A375 (cell line): ENCODE measurements around the gene RPL36AL. TPM values are rescaled to one million over a fixed set of nuclear protein-coding genes. Genes with fewer than 3 reads are reported as not detected.

Source experiments
- small RNA-seq: library from RNA; depleted of rRNA; stranded (forward); fragments of <200 nt; gene quantifications from one replicate; pipeline ENCODE3, GENCODE V24; 2014
- total RNA-seq: library from RNA; depleted of rRNA; stranded (reverse); fragments of >200 nt; shearing (Covaris generic); gene quantifications from 2 replicates; pipeline ENCODE4 v1.2.3, GENCODE V29; 2014; rRNA removed

RPL36AL gene
- total RNA-seq, result 290 and 329 TPM in 2 replicates

GRCh38 chr14:49620182-49621113 is at the start of gene RPL36AL, which contains the start of gene MGAT2:
RPL36AL (minus strand) TSS chr14:49620626; CDS start chr14:49619104, 1,522 bp downstream.
MGAT2 (plus strand) TSS chr14:49620799; CDS start chr14:49621269, 470 bp downstream.

GRCh38 chr14:49634547-49635334 is 14.3 kb upstream of the RPL36AL start, which contains the start of gene DNAAF2:
DNAAF2 (minus strand) TSS chr14:49635244; CDS start chr14:49635149, 95 bp downstream.

GRCh38 chr14:49598485-49599300 is 21.7 kb downstream of the RPL36AL start, which contains the start of gene LRR1:
LRR1 (plus strand) TSS chr14:49598940; CDS start chr14:49599021, 81 bp downstream.

GRCh38 chr14:49585803-49586672 is 34.4 kb downstream of the RPL36AL start, which contains the start of gene RPS29:
RPS29 (minus strand) TSS chr14:49586380; CDS start chr14:49586346, 34 bp downstream.

Small RNA genes lying within 50 kb of the gene (small RNA-seq; reads per million reads assigned to genes)
- gene AL139099.3 (not detected), gene AL139099.4 (not detected), gene RF00019 (not detected)

Other genes starting within 250 kb of the RPL36AL start
- 1,204 and 1,314 TPM in 2 replicates for gene RPS29, start 34.2 kb downstream of the RPL36AL start, total RNA-seq
- gene LRR1, start 21.7 kb downstream of the RPL36AL start, total RNA-seq, result 23.2 and 25.0 TPM in 2 replicates
- 26.9 and 27.3 TPM in 2 replicates for gene MGAT2, start 173 bp upstream of the RPL36AL start, total RNA-seq
- 12.9 and 17.6 TPM in 2 replicates for gene DNAAF2, start 14.6 kb upstream of the RPL36AL start, total RNA-seq
- gene POLE2, start 67.6 kb upstream of the RPL36AL start, total RNA-seq, result 11.4 and 13.8 TPM in 2 replicates
- gene KLHDC1, start 72.5 kb upstream of the RPL36AL start, total RNA-seq, result 0.68 and 0.80 TPM in 2 replicates
- gene KLHDC2, start 147.5 kb upstream of the RPL36AL start, total RNA-seq, result 44.6 and 46.9 TPM in 2 replicates
- gene NEMF, start 232.2 kb upstream of the RPL36AL start, total RNA-seq, result 32.3 and 35.5 TPM in 2 replicates